Neuronal stem cell (in vitro differentiated cells): ENCODE results near the gene SPCS1.
A peak's percentile ranks its signal among the peaks of the same experiment; 100 is the strongest.

Experiments
- DNase-seq: peaks from one replicate; pipeline ENCODE4 v3.0.0-alpha.2; 2013; ENCODE audit warnings: low spot score
- H2AFZ ChIP-seq: one replicate; pipeline ENCODE4 v1.6.1; 2013; ENCODE audit warnings: mild to moderate bottlenecking, low read length, inconsistent platforms
- H2AK5ac ChIP-seq: 2 replicates; pipeline ENCODE4 v1.6.1; 2013; ENCODE audit warnings: low read depth, mild to moderate bottlenecking, inconsistent platforms, low read length, moderate library complexity, mixed read lengths
- H2BK120ac ChIP-seq: 2 replicates; pipeline ENCODE4 v1.6.1; 2013; ENCODE audit warnings: low read depth, mild to moderate bottlenecking, inconsistent platforms, low read length, moderate library complexity, mixed read lengths
- H2BK12ac ChIP-seq: one replicate; pipeline ENCODE4 v1.6.1; 2013; ENCODE audit warnings: low read length, inconsistent platforms
- H2BK15ac ChIP-seq: 2 replicates; pipeline ENCODE4 v1.6.1; 2013; ENCODE audit warnings: mild to moderate bottlenecking, low read length, inconsistent platforms, mixed read lengths
- H2BK5ac ChIP-seq: one replicate; pipeline ENCODE4 v1.6.1; 2013; ENCODE audit warnings: inconsistent platforms, mild to moderate bottlenecking, low read length, moderate library complexity
- H3K14ac ChIP-seq: one replicate; pipeline ENCODE4 v1.6.1; 2013; ENCODE audit warnings: low read length, inconsistent platforms
- H3K18ac ChIP-seq: 2 replicates; pipeline ENCODE4 v1.6.1; 2013; ENCODE audit warnings: low read length, inconsistent platforms
- H3K23ac ChIP-seq: 2 replicates; pipeline ENCODE4 v1.6.1; 2013; ENCODE audit warnings: low read depth, mild to moderate bottlenecking, mixed read lengths, low read length, inconsistent platforms; ENCODE audit not compliant: poor library complexity
- H3K27ac ChIP-seq: replicated peaks from 3 replicates; pipeline ENCODE4 v1.5.1; 2013; ENCODE audit warnings: low read length, inconsistent platforms
- H3K27me3 ChIP-seq, 3 experiments: 2 replicates each; pipeline ENCODE4 v1.6.1; 2013; ENCODE audit warnings: low read length in 3 of 3, mild to moderate bottlenecking in 2 of 3, inconsistent platforms in 1 of 3, low read depth in 1 of 3, mixed read lengths in 1 of 3, moderate library complexity in 1 of 3; ENCODE audit not compliant: control insufficient read depth in 3 of 3, insufficient read depth in 3 of 3
- H3K36me3 ChIP-seq, 2 donors: replicated peaks in 1 of 2; 2 replicates each; pipeline ENCODE4 v1.6.1; 2013; ENCODE audit warnings: low read length in 2 of 2; ENCODE audit not compliant: control insufficient read depth in 2 of 2, insufficient read depth in 2 of 2
- H3K4ac ChIP-seq: 2 replicates; pipeline ENCODE4 v1.6.1; 2013; ENCODE audit warnings: inconsistent platforms, mild to moderate bottlenecking, low read length, moderate library complexity
- H3K4me1 ChIP-seq, 2 donors: 1 replicate in 1 of 2; 2 replicates in 1 of 2; pipeline ENCODE4 v1.6.1; 2013; ENCODE audit warnings: low read length in 2 of 2, low read depth in 1 of 2; ENCODE audit not compliant: control insufficient read depth in 2 of 2, insufficient read depth in 1 of 2
- H3K4me2 ChIP-seq: one replicate; pipeline ENCODE4 v1.6.1; 2013; ENCODE audit warnings: mild to moderate bottlenecking, low read length, inconsistent platforms; ENCODE audit not compliant: insufficient read depth, poor library complexity, severe bottlenecking
- H3K4me3 ChIP-seq, 2 donors: 2 replicates each; pipeline ENCODE4 v1.5.1; 2013; ENCODE audit warnings: low read length in 2 of 2, mild to moderate bottlenecking in 2 of 2, inconsistent platforms in 1 of 2, moderate library complexity in 1 of 2
- H3K79me1 ChIP-seq: one replicate; pipeline ENCODE4 v1.6.1; 2013; ENCODE audit warnings: low read depth, mild to moderate bottlenecking, inconsistent platforms, low read length, moderate library complexity
- H3K9ac ChIP-seq: one replicate; pipeline ENCODE4 v1.6.1; 2013; ENCODE audit warnings: mild to moderate bottlenecking, low read depth, low read length, inconsistent platforms; ENCODE audit not compliant: poor library complexity
- H3K9me3 ChIP-seq, 2 donors: replicated peaks in 1 of 2; 2 replicates each; pipeline versions ENCODE3 to v1.6.1; 2013; ENCODE audit warnings: low read length in 2 of 2, mild to moderate bottlenecking in 2 of 2, inconsistent platforms in 1 of 2, low read depth in 1 of 2, mixed read lengths in 1 of 2, moderate library complexity in 1 of 2; ENCODE audit not compliant: control insufficient read depth in 2 of 2, insufficient read depth in 1 of 2
- H4K8ac ChIP-seq: one replicate; pipeline ENCODE4 v1.6.1; 2013; ENCODE audit warnings: low read depth, mild to moderate bottlenecking, inconsistent platforms, low read length, moderate library complexity
- H4K91ac ChIP-seq: one replicate; pipeline ENCODE4 v1.6.1; 2013; ENCODE audit warnings: low read length, low read depth, mild to moderate bottlenecking, inconsistent platforms; ENCODE audit not compliant: poor library complexity
- WGBS, 2 donors: extraction: QIAGEN DNeasy Blood & Tissue Kit; methylation state at CpG; one replicate each; pipeline ENCODE4 v1.1.7; 2013; ENCODE audit warnings: missing lambda C conversion rate in 2 of 2, mixed read lengths in 1 of 2; ENCODE audit not compliant: insufficient read length in 2 of 2, insufficient replicate concordance in 1 of 2; ENCODE audit errors: extremely low coverage in 2 of 2; 5-methylcytosine and 5-hydroxymethylcytosine counted together

Gene SPCS1

GRCh38 chr3:52710512-52710911, 4.6 kb downstream of the SPCS1 start:
- no peak overlapping the region for H3K9ac ChIP-seq
- WGBS, 2 donors = no CpG with 5 or more reads among the region's 2 CpGs
- H3K4me2 ChIP-seq = no peak overlapping the region
- H3K27me3 ChIP-seq = no peaks in the 10 kb centered on the region
- H2AK5ac ChIP-seq = no peak overlapping the region
- H3K4me3 ChIP-seq = no peak overlapping the region
- H3K4ac ChIP-seq = no peak overlapping the region
- H2AFZ ChIP-seq = no peak overlapping the region
- H4K91ac ChIP-seq = no peak overlapping the region
- no peak overlapping the region for H3K18ac ChIP-seq
- H2BK15ac ChIP-seq = no peak overlapping the region
- no peak overlapping the region for H4K8ac ChIP-seq
- no peak overlapping the region for H2BK5ac ChIP-seq
- peaks cover 7% of the 10 kb centered on the region for H3K79me1 ChIP-seq
- peaks cover 1 to 7% of the 10 kb centered on the region in 2 donors for H3K9me3 ChIP-seq
- H3K23ac ChIP-seq = no peak overlapping the region
- H3K27ac ChIP-seq = no peak overlapping the region
- H3K36me3 ChIP-seq = peaks cover 11 to 63% of the 10 kb centered on the region in 2 donors
- no peak for DNase-seq
- no peak overlapping the region for H3K14ac ChIP-seq
- peaks cover 0 to 11% of the 10 kb centered on the region in 2 donors for H3K4me1 ChIP-seq
- H2BK120ac ChIP-seq = no peak overlapping the region
- H2BK12ac ChIP-seq = no peak overlapping the region

GRCh38 chr3:52712291-52713212, 6.6 kb downstream of the SPCS1 start:
- H3K4me2 ChIP-seq = no peak overlapping the region
- no peak overlapping the region for H3K4me3 ChIP-seq
- H4K8ac ChIP-seq = no peak overlapping the region
- H3K27ac ChIP-seq = no peak overlapping the region
- WGBS, 2 donors = no CpG with 5 or more reads among the region's 17 CpGs
- DNase-seq = no peak
- H3K4me1 ChIP-seq = peaks cover 0 to 8% of the 10 kb centered on the region in 2 donors
- H3K9me3 ChIP-seq = peaks cover 0 to 7% of the 10 kb centered on the region in 2 donors
- H3K18ac ChIP-seq = no peak overlapping the region
- no peak overlapping the region for H2AK5ac ChIP-seq
- H3K23ac ChIP-seq = no peak overlapping the region
- no peak overlapping the region for H2BK5ac ChIP-seq
- H3K36me3 ChIP-seq = peaks cover 11 to 73% of the 10 kb centered on the region in 2 donors
- no peaks in the 10 kb centered on the region for H3K27me3 ChIP-seq
- H4K91ac ChIP-seq = no peak overlapping the region
- H3K14ac ChIP-seq = no peak overlapping the region
- H2BK12ac ChIP-seq = no peak overlapping the region
- H2AFZ ChIP-seq = no peak overlapping the region
- H2BK15ac ChIP-seq = no peak overlapping the region
- no peak overlapping the region for H3K4ac ChIP-seq
- H3K9ac ChIP-seq = no peak overlapping the region
- no peak overlapping the region for H2BK120ac ChIP-seq
- H3K79me1 ChIP-seq = no peaks in the 10 kb centered on the region

- Histone ChIP-seq H3K4me3 (peak overlapping the region in 1 of 2 donors; percentile 61), H3K23ac (no peak overlapping the region)
These were observed 8.7 kb downstream of the SPCS1 start for GRCh38 chr3:52714335-52715302.

More at GRCh38 chr3:52714335-52715302, 8.7 kb downstream of the SPCS1 start:
- peaks cover 7 to 66% of the 10 kb centered on the region in 2 donors for H3K36me3 ChIP-seq
- H2AK5ac ChIP-seq = no peak overlapping the region
- H2BK5ac ChIP-seq = peak overlapping the region; percentile 26
- peak; percentile 23 for DNase-seq
- no peak overlapping the region for H3K27ac ChIP-seq
- H4K91ac ChIP-seq = no peak overlapping the region
- peak overlapping the region; percentile 80 for H3K9ac ChIP-seq
- peaks cover 0 to 7% of the 10 kb centered on the region in 2 donors for H3K9me3 ChIP-seq
- H2BK15ac ChIP-seq = no peak overlapping the region
- no peak overlapping the region for H2AFZ ChIP-seq
- peak overlapping the region; percentile 31 for H2BK120ac ChIP-seq
- peak overlapping the region; percentile 66 for H3K4me2 ChIP-seq
- H3K79me1 ChIP-seq = no peaks in the 10 kb centered on the region
- no peak overlapping the region for H2BK12ac ChIP-seq
- peaks cover 0 to 8% of the 10 kb centered on the region in 2 donors for H3K4me1 ChIP-seq
- H3K27me3 ChIP-seq = no peaks in the 10 kb centered on the region
- peak overlapping the region; percentile 31 for H3K14ac ChIP-seq
- peak overlapping the region; percentile 64 for H3K18ac ChIP-seq
- no peak overlapping the region for H4K8ac ChIP-seq
- WGBS, 2 donors = no CpG with 5 or more reads among the region's 39 CpGs
- no peak overlapping the region for H3K4ac ChIP-seq
